ENCODE data around the gene TBC1D17.

TBC1D17 gene

GRCh38 chr19:49908480-49909420, 31.2 kb downstream of the TBC1D17 start:
- Histone ChIP-seq H3K36me3 (ENCODE audit: insufficient read depth, low read length) (peaks cover 47% of the 10 kb centered on the region), H3K4me1 (ENCODE audit: control insufficient read depth, insufficient read depth, low read length) (no peaks in the 10 kb centered on the region), H3K9ac (ENCODE audit: low read depth, low read length) (no peak overlapping the region), H3K4me2 (ENCODE audit: low read length) (no peak overlapping the region), H3K9me3 (replicated peaks; ENCODE audit: low read length) (no peaks in the 10 kb centered on the region), H3K4me3 (ENCODE audit: low read length) (no peak overlapping the region), H3K27me3 (ENCODE audit: control insufficient read depth, insufficient read depth, low read length) (no peaks in the 10 kb centered on the region)

DNA sequence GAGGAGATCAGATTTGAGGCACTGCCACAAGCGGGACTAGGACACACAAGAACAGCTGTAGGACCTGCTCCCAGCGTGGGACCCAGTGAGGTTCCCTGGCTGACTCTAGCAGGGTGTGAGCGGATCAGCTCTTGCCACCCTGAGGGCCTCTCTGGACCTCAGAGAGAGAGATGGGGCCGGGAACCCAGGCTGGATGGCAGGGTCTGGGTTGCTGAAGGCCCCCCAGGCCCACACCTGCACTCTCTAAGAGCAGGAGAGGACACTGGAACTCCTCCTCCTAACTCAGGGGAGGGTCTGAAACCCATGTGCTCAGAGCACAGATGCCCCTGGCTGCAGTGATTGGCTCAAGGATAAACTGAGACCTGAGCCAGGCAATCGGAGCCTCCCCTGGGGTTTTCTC, 32.7 kb downstream of the TBC1D17 start:
- Histone ChIP-seq H3K9ac (ENCODE audit: low read depth, low read length) (no peak overlapping the region), H3K4me2 (ENCODE audit: low read length) (no peak overlapping the region), H3K27me3 (ENCODE audit: control insufficient read depth, insufficient read depth, low read length) (no peaks in the 10 kb centered on the region), H3K36me3 (ENCODE audit: insufficient read depth, low read length) (peaks cover 55% of the 10 kb centered on the region), H3K9me3 (replicated peaks; ENCODE audit: low read length) (no peaks in the 10 kb centered on the region), H3K4me3 (ENCODE audit: low read length) (no peak overlapping the region), H3K4me1 (ENCODE audit: control insufficient read depth, insufficient read depth, low read length) (no peaks in the 10 kb centered on the region)

GRCh38 chr19:49911381-49912145, 34.1 kb downstream of the TBC1D17 start:
- Histone ChIP-seq H3K27me3 (ENCODE audit: control insufficient read depth, insufficient read depth, low read length) (no peaks in the 10 kb centered on the region), H3K4me3 (ENCODE audit: low read length) (no peak overlapping the region), H3K9ac (ENCODE audit: low read depth, low read length) (no peak overlapping the region), H3K36me3 (ENCODE audit: insufficient read depth, low read length) (peaks cover 60% of the 10 kb centered on the region), H3K9me3 (replicated peaks; ENCODE audit: low read length) (no peaks in the 10 kb centered on the region), H3K4me1 (ENCODE audit: control insufficient read depth, insufficient read depth, low read length) (no peaks in the 10 kb centered on the region), H3K4me2 (ENCODE audit: low read length) (no peak overlapping the region)

- H3K36me3 ChIP-seq (ENCODE audit: insufficient read depth, low read length): peaks cover 60% of the 10 kb centered on the region
Measured at GRCh38 chr19:49912965-49913685, 35.6 kb downstream of the TBC1D17 start.

GRCh38 chr19:49913720-49914119, 36.2 kb downstream of the TBC1D17 start:
- Histone ChIP-seq H3K36me3 (ENCODE audit: insufficient read depth, low read length) (peaks cover 59% of the 10 kb centered on the region), H3K4me1 (ENCODE audit: control insufficient read depth, insufficient read depth, low read length) (no peaks in the 10 kb centered on the region), H3K9ac (ENCODE audit: low read depth, low read length) (no peak overlapping the region), H3K9me3 (replicated peaks; ENCODE audit: low read length) (no peaks in the 10 kb centered on the region), H3K4me2 (ENCODE audit: low read length) (no peak overlapping the region), H3K27me3 (ENCODE audit: control insufficient read depth, insufficient read depth, low read length) (no peaks in the 10 kb centered on the region), H3K4me3 (ENCODE audit: low read length) (no peak overlapping the region)

More at GRCh38 chr19:49912965-49913685, 35.6 kb downstream of the TBC1D17 start:
- no peaks in the 10 kb centered on the region for H3K4me1 ChIP-seq (ENCODE audit: control insufficient read depth, insufficient read depth, low read length)
- no peak overlapping the region for H3K9ac ChIP-seq (ENCODE audit: low read depth, low read length)
- no peak overlapping the region for H3K4me3 ChIP-seq (ENCODE audit: low read length)
- H3K9me3 ChIP-seq (replicated peaks; ENCODE audit: low read length): no peaks in the 10 kb centered on the region
- H3K4me2 ChIP-seq (ENCODE audit: low read length): no peak overlapping the region
- H3K27me3 ChIP-seq (ENCODE audit: control insufficient read depth, insufficient read depth, low read length): no peaks in the 10 kb centered on the region

GRCh38 chr19:49915271-49915670, 37.8 kb downstream of the TBC1D17 start:
- no peaks in the 10 kb centered on the region for H3K4me1 ChIP-seq (ENCODE audit: control insufficient read depth, insufficient read depth, low read length)
- no peaks in the 10 kb centered on the region for H3K27me3 ChIP-seq (ENCODE audit: control insufficient read depth, insufficient read depth, low read length)
- no peaks in the 10 kb centered on the region for H3K9me3 ChIP-seq (replicated peaks; ENCODE audit: low read length)
- no peak overlapping the region for H3K4me2 ChIP-seq (ENCODE audit: low read length)
- H3K9ac ChIP-seq (ENCODE audit: low read depth, low read length): no peak overlapping the region
- peaks cover 55% of the 10 kb centered on the region for H3K36me3 ChIP-seq (ENCODE audit: insufficient read depth, low read length)
- no peak overlapping the region for H3K4me3 ChIP-seq (ENCODE audit: low read length)

- Histone ChIP-seq H3K4me3 (ENCODE audit: low read length) (no peak overlapping the region), H3K4me2 (ENCODE audit: low read length) (no peak overlapping the region), H3K27me3 (ENCODE audit: control insufficient read depth, insufficient read depth, low read length) (no peaks in the 10 kb centered on the region), H3K9me3 (replicated peaks; ENCODE audit: low read length) (no peaks in the 10 kb centered on the region), H3K36me3 (ENCODE audit: insufficient read depth, low read length) (peaks cover 56% of the 10 kb centered on the region), H3K9ac (ENCODE audit: low read depth, low read length) (no peak overlapping the region), H3K4me1 (ENCODE audit: control insufficient read depth, insufficient read depth, low read length) (peaks cover 8% of the 10 kb centered on the region)
Measured at GRCh38 chr19:49916839-49917733, 39.6 kb downstream of the TBC1D17 start.

DNA sequence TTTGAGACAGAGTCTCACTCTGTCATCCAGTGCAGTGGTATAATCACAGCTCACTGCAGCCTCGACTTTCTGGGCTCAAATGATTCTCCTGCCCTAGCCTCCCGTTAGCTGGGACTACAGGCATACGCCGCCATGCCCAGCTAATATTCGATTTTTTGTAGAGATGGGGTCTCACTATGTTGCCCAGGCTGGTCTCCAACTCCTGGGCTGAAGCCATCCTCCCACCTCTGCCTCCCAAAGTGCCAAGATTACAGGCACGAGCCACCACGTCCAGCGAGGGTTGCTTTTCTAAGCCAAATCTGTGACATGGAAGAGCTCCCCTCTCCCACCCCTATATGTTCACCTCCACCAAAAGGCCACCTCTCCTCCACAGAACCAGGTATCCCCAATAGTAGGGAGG, 40.6 kb downstream of the TBC1D17 start:
- Histone ChIP-seq H3K4me1 (ENCODE audit: control insufficient read depth, insufficient read depth, low read length) (peaks cover 19% of the 10 kb centered on the region), H3K4me2 (ENCODE audit: low read length) (no peak overlapping the region), H3K9me3 (replicated peaks; ENCODE audit: low read length) (no peaks in the 10 kb centered on the region), H3K27me3 (ENCODE audit: control insufficient read depth, insufficient read depth, low read length) (no peaks in the 10 kb centered on the region), H3K36me3 (ENCODE audit: insufficient read depth, low read length) (peaks cover 50% of the 10 kb centered on the region), H3K4me3 (ENCODE audit: low read length) (no peak overlapping the region), H3K9ac (ENCODE audit: low read depth, low read length) (no peak overlapping the region)

DNA sequence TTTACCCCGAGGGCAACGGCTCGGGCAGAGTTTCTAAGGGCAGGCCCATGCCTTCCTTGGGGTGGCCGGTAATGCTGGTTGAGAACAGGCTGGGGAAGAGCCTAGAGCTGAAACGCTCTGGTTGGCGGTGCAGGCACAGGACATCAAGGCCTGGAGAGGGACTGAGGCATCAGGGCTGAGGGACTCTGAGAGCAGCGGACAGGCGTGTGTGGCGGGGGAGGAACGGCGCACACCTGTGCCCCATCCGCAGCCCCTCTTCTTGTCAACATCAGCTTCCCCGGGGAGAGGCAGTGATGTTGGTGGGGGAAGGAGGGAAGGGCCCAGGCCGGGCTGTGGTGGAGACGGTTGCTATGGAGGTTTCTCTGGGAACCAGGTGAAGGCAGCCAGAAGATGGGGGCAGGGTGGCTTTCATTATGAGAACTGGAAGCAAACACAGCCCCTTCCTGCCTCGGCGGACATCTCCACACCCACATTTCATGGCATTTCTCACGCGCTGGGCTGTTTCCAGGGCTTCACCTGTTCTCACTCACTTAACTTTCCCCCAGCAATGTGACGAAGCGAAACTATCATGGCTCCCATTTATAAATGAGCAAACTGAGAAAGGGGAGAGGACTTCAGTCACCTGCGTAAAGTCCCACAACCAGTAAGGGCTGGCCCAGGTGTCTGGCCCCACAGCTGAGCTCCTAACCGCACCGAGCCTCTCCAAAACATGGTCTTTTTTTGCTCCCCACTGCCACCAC, 43.3 kb downstream of the TBC1D17 start:
- Histone ChIP-seq H3K4me2 (ENCODE audit: low read length) (no peak overlapping the region), H3K4me3 (ENCODE audit: low read length) (no peak overlapping the region), H3K9me3 (replicated peaks; ENCODE audit: low read length) (no peaks in the 10 kb centered on the region), H3K36me3 (ENCODE audit: insufficient read depth, low read length) (peaks cover 51% of the 10 kb centered on the region), H3K9ac (ENCODE audit: low read depth, low read length) (no peak overlapping the region), H3K4me1 (ENCODE audit: control insufficient read depth, insufficient read depth, low read length) (peaks cover 37% of the 10 kb centered on the region), H3K27me3 (ENCODE audit: control insufficient read depth, insufficient read depth, low read length) (no peaks in the 10 kb centered on the region)
